A549 (cell line): Measurements from ENCODE around the gene HMCN1. TPM values are rescaled to one million over a fixed set of nuclear protein-coding genes. Genes with fewer than 3 reads are reported as not detected.

Experiments used
- ATAC-seq, 2 experiments: fragments of 200-7000 bp in 1 of 2; fragments of >200 bp in 1 of 2; cut with Nextera tagmentation in 1 of 2; cut with Tn5 transposase in 1 of 2; 3 replicates each; pipeline versions ENCODE4 v1.8.0 to v1.9.1; 2018 to 2020; ENCODE audit warnings: mild to moderate bottlenecking in 1 of 2, moderate library complexity in 1 of 2
- CTCF ChIA-PET: fragments of 300-600 bp; sonication (Branson Sonifier 250); formaldehyde crosslinking; extraction: SDS; loops from one replicate; lab custom pipeline; 2021; ENCODE audit warnings: antibody characterized with exemption, inconsistent platforms; lab: Yijun Ruan, JAX
- POLR2A ChIA-PET: fragments of 350-600 bp; formaldehyde crosslinking; extraction: SDS; loops from one replicate; lab custom pipeline; 2021; ENCODE audit warnings: antibody characterized with exemption, inconsistent platforms; lab: Yijun Ruan, JAX
- DNase-seq, 2 experiments: peaks; one replicate each; pipeline versions ENCODE4 v3.0.0 to v3.0.0-alpha.2; 2011 to 2016; ENCODE audit warnings: low read depth in 1 of 2, low spot score in 1 of 2
- FAIRE-seq: peaks from 2 replicates; lab custom pipeline; 2011; peaks lifted over from hg19 to GRCh38; lab: Jason Lieb, UNC
- H3K27ac ChIP-seq, 2 experiments: fragments of >200 bp; sonication (Bioruptor Twin); formaldehyde crosslinking; 3 replicates each; pipeline ENCODE4 v1.5.1; 2016 to 2017
- H3K4me1 ChIP-seq: fragments of >200 bp; sonication (Bioruptor Twin); formaldehyde crosslinking; 3 replicates; pipeline ENCODE4 v1.6.1; 2016
- H3K4me2 ChIP-seq: fragments of >200 bp; sonication (Bioruptor Twin); formaldehyde crosslinking; 3 replicates; pipeline ENCODE4 v1.6.1; 2016
- H3K4me3 ChIP-seq: fragments of >200 bp; sonication (Bioruptor Twin); formaldehyde crosslinking; 3 replicates; pipeline ENCODE4 v1.5.1; 2016
- H3K9me3 ChIP-seq: fragments of >200 bp; sonication (Bioruptor Twin); formaldehyde crosslinking; 3 replicates; pipeline ENCODE4 v1.6.1; 2016
- ATOH8 ChIP-seq: fragments of 250-450 bp; sonication (Bioruptor Pico); IDR thresholded peaks from 2 replicates; pipeline ENCODE4 v1.5.0; 2020; ENCODE audit warnings: low read depth, mild to moderate bottlenecking, moderate library complexity
- CEBPB ChIP-seq, 2 experiments: fragments of >200 bp in 1 of 2; sonication (Bioruptor Twin) in 1 of 2; formaldehyde crosslinking in 1 of 2; IDR thresholded peaks; 2 replicates each; pipeline ENCODE4 v1.6.1; 2012 to 2016
- CHD2 ChIP-seq: fragments of 150-350 bp; IDR thresholded peaks from 2 replicates; pipeline ENCODE4 v1.6.1; 2014; ENCODE audit warnings: low read length; ENCODE audit not compliant: partially characterized antibody
- CHD4 ChIP-seq: fragments of 200-600 bp; sonication (generic); IDR thresholded peaks from 2 replicates; pipeline ENCODE4 v1.6.1; 2016; ENCODE audit warnings: antibody characterized with exemption, mild to moderate bottlenecking, borderline replicate concordance
- CTCF ChIP-seq: fragments of >200 bp; sonication (Bioruptor Twin); formaldehyde crosslinking; IDR thresholded peaks from 3 replicates; pipeline ENCODE4 v1.5.1; 2016
- EHMT2 ChIP-seq: fragments of 200-600 bp; sonication (generic); IDR thresholded peaks from 2 replicates; pipeline ENCODE4 v1.6.1; 2016; ENCODE audit warnings: antibody characterized with exemption, low read depth, mild to moderate bottlenecking, moderate library complexity
- EP300 ChIP-seq, 2 experiments: fragments of >200 bp; sonication (Bioruptor Twin); formaldehyde crosslinking; IDR thresholded peaks; 2 replicates in 1 of 2; 3 replicates in 1 of 2; pipeline ENCODE4 v1.6.1; 2016 to 2017
- ESRRA ChIP-seq: fragments of 150-350 bp; IDR thresholded peaks from 2 replicates; pipeline ENCODE4 v1.6.1; 2014; ENCODE audit warnings: mild to moderate bottlenecking, low read length, borderline replicate concordance
- FOSB ChIP-seq: fragments of 250-450 bp; sonication (Bioruptor Pico); IDR thresholded peaks from 2 replicates; pipeline ENCODE4 v1.5.0; 2020; ENCODE audit warnings: mild to moderate bottlenecking, moderate library complexity
- FOSL2 ChIP-seq, 2 experiments: fragments of 450-650 bp in 1 of 2; fragments of >200 bp in 1 of 2; sonication (Bioruptor Twin) in 1 of 2; formaldehyde crosslinking; IDR thresholded peaks; 2 replicates each; pipeline versions ENCODE4 v1.5.0 to v1.6.1; 2016 to 2020; ENCODE audit warnings: mild to moderate bottlenecking in 1 of 2, moderate library complexity in 1 of 2
- HOXB13 ChIP-seq: fragments of 250-450 bp; sonication (Bioruptor Pico); IDR thresholded peaks from 2 replicates; pipeline ENCODE4 v1.5.0; 2020; ENCODE audit warnings: low read depth, mild to moderate bottlenecking, moderate library complexity
- JUN ChIP-seq, 2 experiments: fragments of >200 bp; sonication (Bioruptor Twin); formaldehyde crosslinking; IDR thresholded peaks; 2 replicates in 1 of 2; 3 replicates in 1 of 2; pipeline ENCODE4 v1.6.1; 2016 to 2017
- MAX ChIP-seq: IDR thresholded peaks from 2 replicates; pipeline ENCODE4 v1.6.1; 2012
- NFE2L2 ChIP-seq: fragments of 150-350 bp; conservative IDR thresholded peaks from 2 replicates; pipeline ENCODE4 v1.6.1; 2014; ENCODE audit warnings: low read length
- NPAS2 ChIP-seq: fragments of 250-450 bp; sonication (Bioruptor Pico); IDR thresholded peaks from 2 replicates; pipeline ENCODE4 v1.8.0; 2022; ENCODE audit warnings: mild to moderate bottlenecking, moderate library complexity, borderline replicate concordance
- NR3C1 ChIP-seq: fragments of >200 bp; sonication (Bioruptor Twin); formaldehyde crosslinking; IDR thresholded peaks from 3 replicates; pipeline ENCODE4 v1.6.1; 2017
- PHF8 ChIP-seq: fragments of 200-600 bp; sonication (generic); IDR thresholded peaks from 2 replicates; pipeline ENCODE4 v1.6.1; 2016; ENCODE audit warnings: low read depth, mild to moderate bottlenecking, antibody characterized with exemption, moderate library complexity, borderline replicate concordance
- RARB ChIP-seq: fragments of 250-450 bp; sonication (Bioruptor Pico); IDR thresholded peaks from 2 replicates; pipeline ENCODE4 v1.8.0; 2021; ENCODE audit warnings: mild to moderate bottlenecking, moderate library complexity
- RCOR1 ChIP-seq: fragments of 150-350 bp; IDR thresholded peaks from 2 replicates; pipeline ENCODE4 v1.6.1; 2014; ENCODE audit warnings: antibody characterized with exemption, low read length, low read depth
- RNF2 ChIP-seq: fragments of 200-600 bp; sonication (generic); IDR thresholded peaks from 2 replicates; pipeline ENCODE4 v1.6.1; 2016; ENCODE audit warnings: low read depth, mild to moderate bottlenecking, antibody characterized with exemption, moderate library complexity, borderline replicate concordance
- TFCP2L1 ChIP-seq: fragments of 250-450 bp; sonication (Bioruptor Pico); IDR thresholded peaks from 2 replicates; pipeline ENCODE4 v1.5.0; 2021; ENCODE audit warnings: mild to moderate bottlenecking
- TP53 ChIP-seq: fragments of 250-450 bp; sonication (Bioruptor Pico); IDR thresholded peaks from 2 replicates; pipeline ENCODE4 v1.5.0; 2021; ENCODE audit warnings: mild to moderate bottlenecking, moderate library complexity
- ZNF302 ChIP-seq: fragments of 250-450 bp; sonication (Bioruptor Pico); IDR thresholded peaks from 2 replicates; pipeline ENCODE4 v1.9.0; 2021; ENCODE audit warnings: inconsistent platforms, mild to moderate bottlenecking, moderate library complexity
- ZSCAN20 ChIP-seq: fragments of 250-450 bp; sonication (Bioruptor Pico); IDR thresholded peaks from 2 replicates; pipeline ENCODE4 v1.8.0; 2022; ENCODE audit warnings: mild to moderate bottlenecking, moderate library complexity
- WGBS: methylation state at CpG from one replicate; pipeline ENCODE4 v1.1.6; 2017; ENCODE audit errors: missing lambda C conversion rate; 5-methylcytosine and 5-hydroxymethylcytosine counted together
- polyA plus RNA-seq, 4 experiments: library from polyadenylated mRNA; depleted of rRNA in 3 of 4; stranded (reverse); fragments of >200 nt; fragmentation: RNase III in 1 of 4; extraction: RNeasy Plus Mini Kit Qiagen cat#74134 plus additional on column Dnase treatment in 1 of 4; gene quantifications; 2 replicates in 3 of 4; 3 replicates in 1 of 4; pipeline ENCODE4 v1.2.3, GENCODE V29; 2011 to 2017
- TF ChIP-seq, protein P1 (sequence below): fragments of >200 bp; sonication (Bioruptor Twin); formaldehyde crosslinking; IDR thresholded peaks from 2 replicates; pipeline ENCODE4 v1.6.1; 2016
- TF ChIP-seq, protein P2 (sequence below): IDR thresholded peaks from 2 replicates; pipeline ENCODE4 v1.6.1; 2012
- TF ChIP-seq, protein P3 (sequence below): fragments of 200-600 bp; sonication (generic); IDR thresholded peaks from 2 replicates; pipeline ENCODE4 v1.6.1; 2016; ENCODE audit warnings: antibody characterized with exemption, mild to moderate bottlenecking, moderate library complexity

HMCN1 gene
- polyA plus RNA-seq, 2 of the 4 experiments (the other 2 are of a cell fraction): 0.03 to 0.06 TPM

DNA sequence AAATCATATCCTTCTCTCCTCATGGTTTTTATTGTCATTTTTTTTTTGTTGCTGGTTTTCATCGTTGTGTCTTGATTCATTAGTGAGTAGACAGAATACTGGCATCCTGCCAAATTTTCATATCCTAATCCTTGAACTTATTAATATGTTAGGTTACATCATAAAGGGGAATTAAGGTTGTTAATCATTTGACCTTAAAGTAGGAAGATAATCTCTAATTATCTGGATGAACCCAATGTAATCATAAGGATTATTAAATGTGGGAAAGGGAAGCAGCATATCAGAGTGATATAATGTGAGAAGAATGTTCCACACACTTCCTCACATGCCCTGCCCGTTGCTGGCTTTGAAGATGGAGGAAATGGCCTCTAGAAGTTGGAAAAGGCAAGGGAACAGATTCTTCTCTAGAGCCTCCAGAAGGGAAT, 299.7 kb downstream of the HMCN1 start:
- DNase-seq (no peak), FAIRE-seq (no peak), ATAC-seq (no peak)
- ChIA-PET CTCF (no interaction called here), POLR2A (no interaction called here)
- WGBS: 9% methylated on average over 2 of the region's 2 CpGs
- Histone ChIP-seq H3K27ac (no peak overlapping the region), H3K4me3 (no peak overlapping the region), H3K4me2 (no peak overlapping the region), H3K9me3 (no peaks in the 10 kb centered on the region), H3K4me1 (no peaks in the 10 kb centered on the region)
- no peak for TF ChIP-seq EP300 (IDR thresholded peaks at IDR 0.05)
- TF ChIP-seq ZNF302: no peak
- TF ChIP-seq JUN (IDR thresholded peaks at IDR 0.05): no peak
- TF ChIP-seq HOXB13 (CRISPR knock-in tag): no peak
- TF ChIP-seq CTCF: no peak
- TF ChIP-seq NPAS2 (CRISPR knock-in tag): no peak
- TF ChIP-seq CHD4: no peak
- TF ChIP-seq MAX: no peak
- no peak for TF ChIP-seq CEBPB (IDR thresholded peaks at IDR 0.05)
- no peak for TF ChIP-seq ESRRA
- TF ChIP-seq, protein P1, sequence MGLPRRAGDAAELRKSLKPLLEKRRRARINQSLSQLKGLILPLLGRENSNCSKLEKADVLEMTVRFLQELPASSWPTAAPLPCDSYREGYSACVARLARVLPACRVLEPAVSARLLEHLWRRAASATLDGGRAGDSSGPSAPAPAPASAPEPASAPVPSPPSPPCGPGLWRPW: no peak
- no peak for TF ChIP-seq EHMT2
- TF ChIP-seq ZSCAN20 (CRISPR knock-in tag): no peak
- no peak for TF ChIP-seq PHF8
- no peak for TF ChIP-seq ATOH8 (CRISPR knock-in tag)
- TF ChIP-seq NFE2L2: no peak
- no peak for TF ChIP-seq RARB (CRISPR knock-in tag)
- TF ChIP-seq RNF2: no peak

- ChIA-PET CTCF (no interaction called here), POLR2A (no interaction called here)
- FAIRE-seq (no peak), DNase-seq (no peak), ATAC-seq (no peak)
- no peak for TF ChIP-seq TFCP2L1 (CRISPR knock-in tag)
- TF ChIP-seq CHD2: no peak
- no peak for TF ChIP-seq RCOR1
- TF ChIP-seq, protein P2, sequence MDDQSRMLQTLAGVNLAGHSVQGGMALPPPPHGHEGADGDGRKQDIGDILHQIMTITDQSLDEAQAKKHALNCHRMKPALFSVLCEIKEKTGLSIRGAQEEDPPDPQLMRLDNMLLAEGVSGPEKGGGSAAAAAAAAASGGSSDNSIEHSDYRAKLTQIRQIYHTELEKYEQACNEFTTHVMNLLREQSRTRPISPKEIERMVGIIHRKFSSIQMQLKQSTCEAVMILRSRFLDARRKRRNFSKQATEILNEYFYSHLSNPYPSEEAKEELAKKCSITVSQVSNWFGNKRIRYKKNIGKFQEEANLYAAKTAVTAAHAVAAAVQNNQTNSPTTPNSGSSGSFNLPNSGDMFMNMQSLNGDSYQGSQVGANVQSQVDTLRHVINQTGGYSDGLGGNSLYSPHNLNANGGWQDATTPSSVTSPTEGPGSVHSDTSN: no peak
- TF ChIP-seq TP53 (CRISPR knock-in tag): no peak
- no peak for TF ChIP-seq JUN (IDR thresholded peaks at IDR 0.05)
- TF ChIP-seq FOSL2 (IDR thresholded peaks at IDR 0.05): no peak
- no peak for TF ChIP-seq FOSL2 (CRISPR knock-in tag; IDR thresholded peaks at IDR 0.05)
- TF ChIP-seq ZSCAN20 (CRISPR knock-in tag): no peak
- no peak for TF ChIP-seq CEBPB (IDR thresholded peaks at IDR 0.05)
- TF ChIP-seq NR3C1: no peak
- no peak for TF ChIP-seq EP300 (IDR thresholded peaks at IDR 0.05)
- TF ChIP-seq FOSB (CRISPR knock-in tag): no peak
- TF ChIP-seq, protein P3, sequence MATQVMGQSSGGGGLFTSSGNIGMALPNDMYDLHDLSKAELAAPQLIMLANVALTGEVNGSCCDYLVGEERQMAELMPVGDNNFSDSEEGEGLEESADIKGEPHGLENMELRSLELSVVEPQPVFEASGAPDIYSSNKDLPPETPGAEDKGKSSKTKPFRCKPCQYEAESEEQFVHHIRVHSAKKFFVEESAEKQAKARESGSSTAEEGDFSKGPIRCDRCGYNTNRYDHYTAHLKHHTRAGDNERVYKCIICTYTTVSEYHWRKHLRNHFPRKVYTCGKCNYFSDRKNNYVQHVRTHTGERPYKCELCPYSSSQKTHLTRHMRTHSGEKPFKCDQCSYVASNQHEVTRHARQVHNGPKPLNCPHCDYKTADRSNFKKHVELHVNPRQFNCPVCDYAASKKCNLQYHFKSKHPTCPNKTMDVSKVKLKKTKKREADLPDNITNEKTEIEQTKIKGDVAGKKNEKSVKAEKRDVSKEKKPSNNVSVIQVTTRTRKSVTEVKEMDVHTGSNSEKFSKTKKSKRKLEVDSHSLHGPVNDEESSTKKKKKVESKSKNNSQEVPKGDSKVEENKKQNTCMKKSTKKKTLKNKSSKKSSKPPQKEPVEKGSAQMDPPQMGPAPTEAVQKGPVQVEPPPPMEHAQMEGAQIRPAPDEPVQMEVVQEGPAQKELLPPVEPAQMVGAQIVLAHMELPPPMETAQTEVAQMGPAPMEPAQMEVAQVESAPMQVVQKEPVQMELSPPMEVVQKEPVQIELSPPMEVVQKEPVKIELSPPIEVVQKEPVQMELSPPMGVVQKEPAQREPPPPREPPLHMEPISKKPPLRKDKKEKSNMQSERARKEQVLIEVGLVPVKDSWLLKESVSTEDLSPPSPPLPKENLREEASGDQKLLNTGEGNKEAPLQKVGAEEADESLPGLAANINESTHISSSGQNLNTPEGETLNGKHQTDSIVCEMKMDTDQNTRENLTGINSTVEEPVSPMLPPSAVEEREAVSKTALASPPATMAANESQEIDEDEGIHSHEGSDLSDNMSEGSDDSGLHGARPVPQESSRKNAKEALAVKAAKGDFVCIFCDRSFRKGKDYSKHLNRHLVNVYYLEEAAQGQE: no peak
- no peak overlapping the region for H3K4me2 ChIP-seq
- H3K9me3 ChIP-seq: no peaks in the 10 kb centered on the region
- H3K4me1 ChIP-seq: no peaks in the 10 kb centered on the region
- H3K4me3 ChIP-seq: no peak overlapping the region
- no peak overlapping the region for H3K27ac ChIP-seq
- 39% methylated on average over 3 of the region's 3 CpGs for WGBS
Measured at GRCh38 chr1:186042230-186042629, 308.0 kb downstream of the HMCN1 start.
